Measurements from ENCODE around the gene PIEZO1.
"Not testable (repeated sequence)": the region's sequence is repeated elsewhere in the genome, so short reads cannot be mapped to it uniquely, and the experiment has no call there.

Gene PIEZO1, protein sequence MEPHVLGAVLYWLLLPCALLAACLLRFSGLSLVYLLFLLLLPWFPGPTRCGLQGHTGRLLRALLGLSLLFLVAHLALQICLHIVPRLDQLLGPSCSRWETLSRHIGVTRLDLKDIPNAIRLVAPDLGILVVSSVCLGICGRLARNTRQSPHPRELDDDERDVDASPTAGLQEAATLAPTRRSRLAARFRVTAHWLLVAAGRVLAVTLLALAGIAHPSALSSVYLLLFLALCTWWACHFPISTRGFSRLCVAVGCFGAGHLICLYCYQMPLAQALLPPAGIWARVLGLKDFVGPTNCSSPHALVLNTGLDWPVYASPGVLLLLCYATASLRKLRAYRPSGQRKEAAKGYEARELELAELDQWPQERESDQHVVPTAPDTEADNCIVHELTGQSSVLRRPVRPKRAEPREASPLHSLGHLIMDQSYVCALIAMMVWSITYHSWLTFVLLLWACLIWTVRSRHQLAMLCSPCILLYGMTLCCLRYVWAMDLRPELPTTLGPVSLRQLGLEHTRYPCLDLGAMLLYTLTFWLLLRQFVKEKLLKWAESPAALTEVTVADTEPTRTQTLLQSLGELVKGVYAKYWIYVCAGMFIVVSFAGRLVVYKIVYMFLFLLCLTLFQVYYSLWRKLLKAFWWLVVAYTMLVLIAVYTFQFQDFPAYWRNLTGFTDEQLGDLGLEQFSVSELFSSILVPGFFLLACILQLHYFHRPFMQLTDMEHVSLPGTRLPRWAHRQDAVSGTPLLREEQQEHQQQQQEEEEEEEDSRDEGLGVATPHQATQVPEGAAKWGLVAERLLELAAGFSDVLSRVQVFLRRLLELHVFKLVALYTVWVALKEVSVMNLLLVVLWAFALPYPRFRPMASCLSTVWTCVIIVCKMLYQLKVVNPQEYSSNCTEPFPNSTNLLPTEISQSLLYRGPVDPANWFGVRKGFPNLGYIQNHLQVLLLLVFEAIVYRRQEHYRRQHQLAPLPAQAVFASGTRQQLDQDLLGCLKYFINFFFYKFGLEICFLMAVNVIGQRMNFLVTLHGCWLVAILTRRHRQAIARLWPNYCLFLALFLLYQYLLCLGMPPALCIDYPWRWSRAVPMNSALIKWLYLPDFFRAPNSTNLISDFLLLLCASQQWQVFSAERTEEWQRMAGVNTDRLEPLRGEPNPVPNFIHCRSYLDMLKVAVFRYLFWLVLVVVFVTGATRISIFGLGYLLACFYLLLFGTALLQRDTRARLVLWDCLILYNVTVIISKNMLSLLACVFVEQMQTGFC (N-terminal part only)

DNA sequence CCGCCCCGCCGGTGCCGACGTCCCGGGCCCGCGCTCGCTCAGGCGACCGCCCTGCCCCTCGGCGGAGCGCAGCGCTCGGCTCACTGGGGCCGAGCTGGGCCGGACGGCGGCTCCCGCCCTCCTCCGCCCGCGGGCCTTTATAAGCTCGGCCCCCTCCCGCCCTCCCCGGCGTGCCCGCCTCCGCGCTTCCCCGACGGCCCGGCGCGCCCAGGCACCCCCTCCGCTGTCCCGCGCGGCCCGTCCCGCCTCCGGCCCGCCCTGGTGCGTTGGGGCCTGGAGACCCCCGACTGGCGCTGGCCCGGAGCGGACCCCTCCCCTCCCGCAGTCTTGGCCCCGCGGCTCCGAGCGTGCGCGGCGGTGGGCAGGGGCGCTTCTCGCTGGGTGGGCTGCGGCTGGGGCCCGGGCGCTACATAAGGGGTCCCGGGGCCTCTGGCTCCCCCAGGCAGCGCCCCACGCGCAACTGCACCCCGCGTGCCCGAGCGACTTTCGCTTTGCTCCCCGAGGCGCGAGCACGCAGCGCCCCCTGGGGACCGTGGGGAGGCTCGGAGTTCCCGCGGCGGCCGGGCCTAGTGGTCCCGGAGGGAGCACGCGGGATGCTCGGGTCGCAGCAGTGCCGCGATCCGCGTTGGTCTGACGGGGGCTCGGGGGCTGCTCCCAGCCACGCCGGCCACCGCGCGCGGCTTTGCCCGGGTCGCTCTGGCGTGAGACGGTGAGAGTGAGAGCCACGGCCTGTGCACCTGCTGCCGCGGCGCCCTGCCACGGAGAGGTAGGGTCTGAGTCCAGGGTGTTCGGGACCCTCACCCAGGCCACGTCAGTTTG is at the start of gene PIEZO1:
PIEZO1 (minus strand) TSS at position 115 of the 819 bp plus-strand sequence. CDS start 256 bp downstream, outside the sequence.
- DNase-seq (ENCODE audit: extremely low spot score, insufficient read length, low read depth) (no peak), FAIRE-seq (no peak)

DNA sequence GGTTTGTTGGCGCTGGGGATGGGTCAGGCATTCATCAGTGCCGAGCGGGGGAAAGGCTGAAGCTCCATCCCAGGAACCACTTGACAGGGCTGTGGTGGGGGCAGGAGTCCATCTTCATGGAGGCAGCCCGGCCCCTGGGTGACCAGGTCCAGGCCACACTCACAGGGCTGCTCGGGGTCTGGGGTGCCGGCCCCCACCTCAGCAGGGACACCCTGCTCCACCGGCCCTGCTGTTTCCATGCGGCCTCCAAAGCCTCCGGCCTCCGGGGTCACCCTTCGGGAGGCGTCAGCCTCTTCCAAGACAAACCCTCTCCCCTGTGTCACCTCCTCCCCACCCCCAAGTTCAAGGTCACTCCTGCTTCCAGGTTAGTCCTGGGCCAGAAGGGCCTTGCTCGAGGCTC is 49.6 kb upstream of the PIEZO1 start:
- DNase-seq (ENCODE audit: extremely low spot score, insufficient read length, low read depth) (no peak), FAIRE-seq (no peak)

- FAIRE-seq (no peak), DNase-seq (ENCODE audit: extremely low spot score, insufficient read length, low read depth) (no peak)
Measured at GRCh38 chr16:88833086-88833485, 48.1 kb upstream of the PIEZO1 start.

- no peak for DNase-seq (ENCODE audit: extremely low spot score, insufficient read length, low read depth)
- FAIRE-seq: no peak
Measured at GRCh38 chr16:88831838-88832237, 46.8 kb upstream of the PIEZO1 start.

DNA sequence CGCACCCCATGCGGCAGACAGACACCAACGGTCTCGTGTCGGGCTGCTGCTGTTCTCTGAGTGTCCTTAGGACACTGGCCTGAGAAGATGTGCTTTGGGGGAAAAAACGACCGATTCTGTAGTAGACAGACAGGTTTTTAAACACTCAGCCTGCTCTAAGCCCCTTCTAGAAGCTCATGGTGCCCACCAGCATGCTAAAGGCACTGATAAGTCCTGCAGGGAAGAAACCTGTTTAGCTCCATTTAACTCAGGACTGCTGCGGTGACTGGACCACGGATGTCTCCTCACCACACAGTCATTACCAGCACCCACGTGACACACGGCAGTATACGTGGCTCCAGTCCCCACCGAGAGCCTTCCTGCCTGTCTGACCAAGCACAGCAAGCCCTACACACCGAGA is 45.8 kb upstream of the PIEZO1 start:
- no peak for FAIRE-seq
- no peak for DNase-seq (ENCODE audit: extremely low spot score, insufficient read length, low read depth)

- no peak for DNase-seq (ENCODE audit: extremely low spot score, insufficient read length, low read depth)
- no peak for FAIRE-seq
Measured at GRCh38 chr16:88830258-88830657, 45.2 kb upstream of the PIEZO1 start.

DNA sequence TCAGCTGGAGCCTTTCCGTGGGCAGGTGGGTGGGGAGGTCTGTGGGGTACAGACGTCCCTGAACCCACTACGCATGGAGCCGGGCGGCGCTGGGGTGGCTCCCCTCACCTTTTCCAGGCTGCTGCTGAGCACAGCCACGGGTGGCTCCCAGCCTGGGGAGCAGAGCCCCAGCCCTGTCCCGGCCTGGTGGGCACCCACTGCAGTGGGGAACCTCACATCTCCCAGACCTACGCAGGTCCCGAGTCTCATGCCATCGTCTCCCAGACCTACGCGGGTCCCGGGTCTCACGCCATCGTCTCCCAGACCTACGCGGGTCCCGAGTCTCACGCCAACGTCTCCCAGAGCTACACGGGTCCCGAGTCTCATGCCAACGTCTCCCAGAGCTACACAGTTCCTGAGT is 43.7 kb upstream of the PIEZO1 start:
- no peak for FAIRE-seq
- DNase-seq (ENCODE audit: extremely low spot score, insufficient read length, low read depth): no peak

DNA sequence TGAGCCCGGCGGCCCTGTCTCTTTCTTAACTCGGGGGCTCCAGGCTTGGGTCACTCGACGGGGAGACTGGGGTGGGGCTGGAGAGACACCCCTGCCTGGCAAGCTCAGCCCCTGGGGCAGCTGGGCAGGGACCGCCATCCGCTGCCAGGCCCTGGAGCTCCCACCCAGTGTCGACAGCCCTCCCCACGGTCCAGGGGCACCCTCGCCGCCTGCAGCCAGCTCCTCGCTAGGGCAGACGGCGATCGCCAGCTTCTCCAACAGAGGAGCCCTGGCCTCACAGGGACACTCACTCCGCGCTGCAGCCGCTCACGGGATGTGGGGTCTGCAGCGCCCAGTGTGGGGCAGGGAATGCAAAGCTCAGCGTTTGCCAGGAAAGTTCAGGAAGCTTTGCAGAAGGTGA is 42.7 kb upstream of the PIEZO1 start:
- DNase-seq (ENCODE audit: extremely low spot score, insufficient read length, low read depth) (no peak), FAIRE-seq (no peak)

- FAIRE-seq (no peak), DNase-seq (ENCODE audit: extremely low spot score, insufficient read length, low read depth) (no peak)
Measured at GRCh38 chr16:88826070-88826840, 41.2 kb upstream of the PIEZO1 start.

DNA sequence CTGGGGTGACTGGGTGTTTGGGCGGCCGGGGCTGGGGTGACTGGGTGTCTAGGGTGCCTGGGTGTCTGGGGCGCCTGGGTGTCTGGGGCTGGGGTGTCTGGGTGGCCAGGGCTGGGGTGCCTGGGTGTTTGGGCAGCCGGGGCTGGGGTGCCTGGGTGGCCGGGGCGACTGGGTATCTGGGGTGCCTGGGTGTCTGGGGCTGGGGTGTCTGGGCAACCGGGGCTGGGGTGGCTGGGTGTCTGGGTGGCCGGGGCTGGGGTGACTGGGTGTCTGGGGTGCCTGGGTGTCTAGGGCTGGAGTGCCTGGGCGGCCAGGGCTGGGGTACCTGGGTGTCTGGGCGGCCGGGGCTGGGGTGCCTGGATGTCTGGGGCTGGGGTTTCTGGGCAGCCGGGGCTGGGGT is 40.1 kb upstream of the PIEZO1 start:
- FAIRE-seq: no peak
- no peak for DNase-seq (ENCODE audit: extremely low spot score, insufficient read length, low read depth)

DNA sequence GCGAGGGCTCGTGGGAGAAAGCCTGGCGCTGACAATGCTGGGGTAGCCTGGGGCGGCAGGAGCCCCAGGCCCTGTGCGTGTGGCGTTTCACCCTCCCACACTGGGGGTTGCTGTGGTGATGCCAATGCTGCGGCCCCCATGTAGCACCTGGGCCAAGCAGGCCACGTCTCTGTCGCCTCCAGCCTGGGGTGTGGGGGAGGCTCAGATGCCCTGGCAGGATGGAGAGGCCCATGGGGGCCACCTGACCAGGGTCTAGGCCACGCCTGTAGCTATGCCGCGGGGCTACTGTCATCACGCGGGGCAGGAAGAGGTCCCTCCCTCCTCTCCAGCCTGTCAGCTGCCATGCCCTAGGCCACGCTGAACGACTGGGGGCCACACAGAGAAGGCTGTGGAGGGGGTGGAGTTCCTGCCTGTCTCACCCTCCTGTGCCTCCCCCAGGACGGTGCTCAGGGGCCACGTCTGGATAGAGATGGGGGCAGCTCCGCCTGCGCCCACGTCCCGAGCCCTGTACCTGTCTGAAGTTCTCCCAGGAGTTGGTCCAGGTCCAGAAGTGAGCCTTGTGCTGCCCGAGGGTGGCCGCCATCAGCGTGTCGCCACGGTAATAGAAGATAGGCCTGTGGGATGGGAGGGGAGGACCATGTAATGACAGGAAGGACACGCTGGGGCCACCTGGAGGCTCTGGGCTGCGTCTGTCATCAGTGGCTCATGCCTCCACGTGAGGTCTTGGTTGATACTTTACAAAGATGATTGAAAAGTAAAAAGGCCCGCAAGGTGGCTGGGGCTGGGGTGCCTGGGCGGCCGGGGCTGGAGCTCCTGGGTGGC is 39.4 kb upstream of the PIEZO1 start:
- FAIRE-seq (no peak), DNase-seq (ENCODE audit: extremely low spot score, insufficient read length, low read depth) (no peak)

GRCh38 chr16:88823646-88824045 is 38.6 kb upstream of the PIEZO1 start:
- not testable (repeated sequence) for FAIRE-seq; DNase-seq (ENCODE audit: extremely low spot score, insufficient read length, low read depth)

DNA sequence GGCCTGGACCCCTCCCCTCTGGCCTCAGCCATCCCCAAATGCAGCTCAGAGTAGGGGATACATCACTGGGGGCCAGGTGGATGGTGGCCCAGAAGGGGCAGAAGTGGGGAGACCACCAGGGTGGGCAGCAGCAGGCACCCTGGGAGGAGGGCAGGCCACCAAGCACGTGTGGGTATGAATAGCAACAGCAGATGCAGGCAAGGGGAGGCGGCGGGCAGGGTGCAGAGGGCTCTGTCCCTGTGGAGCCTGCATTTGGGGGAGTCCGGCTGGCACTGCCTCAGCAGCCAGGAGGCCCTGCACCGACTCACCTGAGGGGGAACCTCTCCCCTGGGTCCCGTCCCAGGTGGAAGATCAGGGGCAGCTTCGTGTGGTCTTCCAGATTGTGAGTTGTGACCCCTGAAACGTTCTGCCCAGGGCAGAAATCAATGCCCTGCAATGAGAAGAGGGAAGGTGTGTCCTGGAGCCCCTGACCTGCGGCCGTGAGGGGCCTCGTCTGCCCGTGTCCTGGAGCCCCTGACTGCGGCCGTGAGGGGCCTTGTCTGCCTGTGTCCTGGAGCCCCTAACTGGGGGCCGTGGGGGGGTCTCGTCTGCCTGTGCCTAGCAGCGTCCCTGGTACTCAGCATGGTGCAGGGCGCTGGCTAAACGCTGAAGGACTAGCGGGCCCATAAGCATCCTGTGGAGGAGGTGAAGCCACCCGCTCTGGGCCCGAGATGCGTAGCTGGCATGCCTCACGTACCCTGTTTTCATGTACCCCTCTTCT is 37.4 kb upstream of the PIEZO1 start:
- DNase-seq (ENCODE audit: extremely low spot score, insufficient read length, low read depth): no peak
- no peak for FAIRE-seq

- no peak for FAIRE-seq
- no peak for DNase-seq (ENCODE audit: extremely low spot score, insufficient read length, low read depth)
Measured at GRCh38 chr16:88821168-88821850, 36.3 kb upstream of the PIEZO1 start.

DNA sequence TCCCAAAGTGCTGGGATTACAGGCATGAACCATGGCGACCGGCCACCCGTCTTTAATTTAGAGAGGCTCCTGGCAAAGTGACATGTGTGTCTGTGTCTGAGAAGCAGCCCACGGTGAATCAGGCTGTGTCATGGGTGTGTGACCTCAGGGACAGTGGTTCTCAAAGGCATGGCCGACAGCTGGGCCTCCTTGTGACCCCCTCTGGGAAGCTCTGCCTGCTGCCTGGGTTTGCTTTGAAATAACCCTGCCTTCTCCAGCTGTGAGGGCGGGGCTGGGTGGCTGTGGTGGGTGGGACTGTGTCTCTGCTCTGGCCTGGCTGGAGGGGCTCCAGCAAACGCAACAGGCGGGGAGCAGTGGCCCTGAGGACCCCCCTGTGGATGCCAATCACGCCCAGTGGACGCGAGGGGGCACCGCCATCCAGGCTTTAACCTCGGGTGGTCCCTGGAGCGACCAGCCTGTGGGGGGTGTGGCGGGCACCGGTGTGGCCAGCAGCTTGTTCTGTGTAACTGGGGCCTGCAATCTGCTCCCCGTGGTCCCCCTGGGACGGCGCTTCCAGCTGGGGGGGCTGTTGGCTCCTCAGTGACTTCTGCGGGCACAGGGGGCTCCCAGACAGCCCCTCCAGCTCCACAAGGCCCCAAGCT is 35.5 kb upstream of the PIEZO1 start:
- no peak for DNase-seq (ENCODE audit: extremely low spot score, insufficient read length, low read depth)
- FAIRE-seq: no peak

DNA sequence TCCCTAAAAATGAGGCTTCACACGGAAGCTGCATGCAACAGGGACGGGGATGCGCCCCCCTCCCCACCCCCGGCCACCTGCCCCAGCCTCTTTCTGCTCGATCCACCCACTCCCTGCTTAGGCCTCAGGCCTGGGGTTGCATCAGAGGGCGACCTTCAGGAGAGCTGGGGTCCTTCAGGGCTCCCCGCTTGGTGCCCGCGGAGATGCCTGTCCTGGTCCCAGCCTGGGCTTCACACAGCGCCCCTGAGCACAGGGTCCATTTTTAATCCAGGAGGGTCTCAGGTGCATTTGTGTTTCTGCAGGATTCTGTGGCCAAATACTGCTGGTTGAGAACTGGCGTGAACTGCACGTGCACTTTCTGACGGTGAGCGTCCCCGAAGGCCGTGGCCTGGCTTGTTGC is 34.1 kb upstream of the PIEZO1 start:
- FAIRE-seq: no peak

GRCh38 chr16:88818575-88818874 is 33.5 kb upstream of the PIEZO1 start:
- FAIRE-seq: no peak

More for the DNA sequence above, 34.1 kb upstream of the PIEZO1 start:
- DNase-seq (ENCODE audit: extremely low spot score, insufficient read length, low read depth): no peak

More at GRCh38 chr16:88818575-88818874, 33.5 kb upstream of the PIEZO1 start:
- DNase-seq (ENCODE audit: extremely low spot score, insufficient read length, low read depth): no peak
